Loucy (cell line): ENCODE data around the gene ELMO3.
A peak's percentile ranks its signal among the peaks of the same experiment; 100 is the strongest.

Source experiments
- H2AFZ ChIP-seq: fragments of 200-600 bp; sonication (generic); 2 replicates; pipeline ENCODE4 v1.6.0; 2016; ENCODE audit warnings: antibody characterized with exemption, mild to moderate bottlenecking, low read length, moderate library complexity
- H3F3A ChIP-seq: fragments of 200-600 bp; 2 replicates; pipeline ENCODE4 v1.6.0; 2016; ENCODE audit warnings: antibody characterized with exemption, low read depth, mild to moderate bottlenecking
- H3K27me3 ChIP-seq: fragments of 200-600 bp; sonication (generic); 2 replicates; pipeline ENCODE4 v1.6.1; 2014; ENCODE audit warnings: low read length, mild to moderate bottlenecking; ENCODE audit not compliant: insufficient read depth, poor library complexity, severe bottlenecking
- H3K36me3 ChIP-seq: fragments of 200-600 bp; sonication (generic); 2 replicates; pipeline ENCODE4 v1.6.1; 2016; ENCODE audit warnings: low read length; ENCODE audit not compliant: insufficient read depth
- H3K4me1 ChIP-seq: fragments of 200-600 bp; sonication (generic); 2 replicates; pipeline ENCODE4 v1.5.1; 2014; ENCODE audit warnings: low read length, mild to moderate bottlenecking; ENCODE audit not compliant: insufficient read depth, poor library complexity, severe bottlenecking
- H3K4me2 ChIP-seq: fragments of 200-600 bp; sonication (generic); 2 replicates; pipeline ENCODE4 v1.6.0; 2014; ENCODE audit warnings: antibody characterized with exemption, low read length, low read depth, mild to moderate bottlenecking; ENCODE audit not compliant: poor library complexity, severe bottlenecking
- H3K4me3 ChIP-seq: fragments of 200-600 bp; sonication (generic); 2 replicates; pipeline ENCODE4 v1.5.1; 2014; ENCODE audit warnings: low read length, mild to moderate bottlenecking, mixed read lengths; ENCODE audit not compliant: poor library complexity, severe bottlenecking
- H3K79me2 ChIP-seq: fragments of 200-600 bp; sonication (generic); 2 replicates; pipeline ENCODE4 v1.6.1; 2014; ENCODE audit warnings: low read length; ENCODE audit not compliant: insufficient read depth
- H3K9ac ChIP-seq: fragments of 200-600 bp; sonication (generic); 2 replicates; pipeline ENCODE4 v1.6.0; 2014; ENCODE audit warnings: mild to moderate bottlenecking, low read depth, low read length, moderate library complexity; ENCODE audit not compliant: poor library complexity, severe bottlenecking
- H3K9me2 ChIP-seq: fragments of 200-600 bp; sonication (generic); replicated peaks from 2 replicates; pipeline ENCODE4 v1.6.1; 2016; ENCODE audit warnings: low read depth, low read length, mixed read lengths
- H3K9me3 ChIP-seq: fragments of 200-600 bp; sonication (generic); 2 replicates; pipeline ENCODE4 v1.6.1; 2014; ENCODE audit warnings: mild to moderate bottlenecking, antibody characterized with exemption, low read length, low read depth; ENCODE audit not compliant: insufficient read depth
- H4K20me1 ChIP-seq: fragments of 200-600 bp; sonication (generic); 2 replicates; pipeline ENCODE4 v1.6.0; 2014; ENCODE audit warnings: antibody characterized with exemption, low read length, mild to moderate bottlenecking; ENCODE audit not compliant: insufficient read depth, poor library complexity, severe bottlenecking
- CTCF ChIP-seq: fragments of 200-600 bp; sonication (generic); conservative IDR thresholded peaks from 2 replicates; pipeline ENCODE4 v1.5.1; 2014; ENCODE audit warnings: mild to moderate bottlenecking, antibody characterized with exemption, low read length
- EZH2phosphoT487 ChIP-seq: fragments of 200-600 bp; IDR thresholded peaks from 2 replicates; pipeline ENCODE4 v1.6.1; 2018; ENCODE audit warnings: antibody characterized with exemption, mild to moderate bottlenecking, moderate library complexity, borderline replicate concordance

ELMO3 gene

GRCh38 chr16:67226804-67227566, 28.1 kb downstream of the ELMO3 start, which contains the start of gene TMEM208:
TMEM208 (plus strand) TSS chr16:67227130; CDS start chr16:67227219, 89 bp downstream.
- Histone ChIP-seq H2AFZ (peak within 1 kb of the TSS; percentile 89), H3K9ac (peak within 1 kb of the TSS; percentile 86), H4K20me1 (peaks cover 8% of the 10 kb centered on the region), H3K4me3 (peak within 1 kb of the TSS; percentile 96), H3K4me1 (peaks cover 42% of the 10 kb centered on the region), H3K27me3 (no peaks in the 10 kb centered on the region), H3K9me3 (no peaks in the 10 kb centered on the region), H3F3A (peaks cover 8% of the 10 kb centered on the region), H3K9me2 (no peaks in the 10 kb centered on the region), H3K36me3 (peaks cover 34% of the 10 kb centered on the region; the same call in 1 of the 2 replicates), H3K4me2 (peak within 1 kb of the TSS; percentile 95), H3K79me2 (peaks cover 21% of the 10 kb centered on the region)
- TF ChIP-seq CTCF (peak; percentile 60), EZH2phosphoT487 (no peak)

DNA sequence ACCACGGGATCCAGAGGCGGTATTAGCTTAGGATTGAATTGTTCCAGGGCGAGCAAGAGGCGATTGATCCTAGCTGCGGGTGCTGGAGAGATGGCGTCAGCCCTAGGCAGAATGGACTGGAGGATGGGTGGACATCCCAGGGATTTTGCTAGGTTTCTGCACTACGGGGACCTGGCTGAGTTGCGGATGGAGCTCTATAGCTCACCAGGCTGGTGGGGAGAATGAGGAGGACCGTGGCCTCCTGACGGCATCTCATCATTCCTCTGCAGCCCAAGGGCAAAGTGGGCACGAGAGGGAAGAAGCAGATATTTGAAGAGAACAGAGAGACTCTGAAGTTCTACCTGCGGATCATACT, 28.6 kb downstream of the ELMO3 start:
- H2AFZ ChIP-seq = no peak overlapping the region
- no peaks in the 10 kb centered on the region for H3K9me2 ChIP-seq
- TF ChIP-seq CTCF (no peak), EZH2phosphoT487 (no peak)
- peak overlapping the region; percentile 86 for H3K9ac ChIP-seq
- H3K36me3 ChIP-seq = peaks cover 34% of the 10 kb centered on the region; the same call in 1 of the 2 replicates
- peak overlapping the region; percentile 96 for H3K4me3 ChIP-seq
- no peaks in the 10 kb centered on the region for H3K9me3 ChIP-seq
- peaks cover 21% of the 10 kb centered on the region for H3K79me2 ChIP-seq
- H3F3A ChIP-seq = peaks cover 8% of the 10 kb centered on the region
- no peaks in the 10 kb centered on the region for H3K27me3 ChIP-seq
- peak overlapping the region; percentile 95 for H3K4me2 ChIP-seq
- peaks cover 8% of the 10 kb centered on the region for H4K20me1 ChIP-seq
- peaks cover 42% of the 10 kb centered on the region for H3K4me1 ChIP-seq

GRCh38 chr16:67228034-67228785, 29.3 kb downstream of the ELMO3 start:
- TF ChIP-seq CTCF = no peak
- no peak for TF ChIP-seq EZH2phosphoT487
- H3F3A ChIP-seq = peaks cover 8% of the 10 kb centered on the region

More at GRCh38 chr16:67228034-67228785, 29.3 kb downstream of the ELMO3 start:
- Histone ChIP-seq H3K4me3 (peak overlapping the region; percentile 96), H3K79me2 (peaks cover 21% of the 10 kb centered on the region), H3K36me3 (peaks cover 35% of the 10 kb centered on the region; the same call in 1 of the 2 replicates), H3K27me3 (no peaks in the 10 kb centered on the region), H3K9ac (peak overlapping the region; percentile 86), H4K20me1 (peaks cover 8% of the 10 kb centered on the region), H3K4me1 (peaks cover 42% of the 10 kb centered on the region), H3K4me2 (peak overlapping the region; percentile 95), H3K9me3 (no peaks in the 10 kb centered on the region), H3K9me2 (no peaks in the 10 kb centered on the region), H2AFZ (no peak overlapping the region)
